H1 (cell line): ENCODE data around the gene UGT1A6. TPM values are rescaled to one million over a fixed set of nuclear protein-coding genes. Genes with fewer than 3 reads are reported as not detected.

ENCODE experiments used
- CTCF ChIA-PET: fragments of 300-600 bp; sonication (Branson Sonifier 250); formaldehyde crosslinking; loops from one replicate; lab custom pipeline; 2021; ENCODE audit not compliant: partially characterized antibody; lab: Charles Lee
- POLR2A ChIA-PET: fragments of 300-600 bp; sonication (Branson Sonifier 250); formaldehyde crosslinking; loops from one replicate; lab custom pipeline; 2021; ENCODE audit warnings: inconsistent platforms; ENCODE audit not compliant: partially characterized antibody; lab: Charles Lee
- DNase-seq, 2 experiments: peaks; one replicate each; pipeline versions ENCODE4 v3.0.0 to v3.0.0-alpha.2; 2010 to 2022; ENCODE audit warnings: low spot score in 2 of 2, low read depth in 1 of 2, mixed read lengths in 1 of 2
- FAIRE-seq: peaks from 2 replicates; lab custom pipeline; 2011; peaks lifted over from hg19 to GRCh38; lab: Jason Lieb, UNC
- H2AFZ ChIP-seq: 2 replicates; pipeline ENCODE4 v1.8.1; 2012; ENCODE audit warnings: low read length, inconsistent platforms
- H2AK5ac ChIP-seq: 2 replicates; pipeline ENCODE4 v1.6.1; 2013; ENCODE audit warnings: low read depth, low read length
- H2BK120ac ChIP-seq: replicated peaks from 2 replicates; pipeline ENCODE3; 2013; ENCODE audit warnings: low read depth, low read length, inconsistent platforms
- H2BK12ac ChIP-seq: 2 replicates; pipeline ENCODE4 v1.6.1; 2013; ENCODE audit warnings: low read depth, low read length
- H2BK15ac ChIP-seq: 2 replicates; pipeline ENCODE4 v1.6.1; 2013; ENCODE audit warnings: low read length
- H2BK20ac ChIP-seq: 2 replicates; pipeline ENCODE4 v1.6.1; 2013; ENCODE audit warnings: low read length
- H2BK5ac ChIP-seq: 2 replicates; pipeline ENCODE4 v1.6.1; 2013; ENCODE audit warnings: low read depth, low read length
- H3K14ac ChIP-seq: 2 replicates; pipeline ENCODE4 v1.6.1; 2013; ENCODE audit warnings: inconsistent platforms; ENCODE audit not compliant: insufficient read length
- H3K18ac ChIP-seq: 2 replicates; pipeline ENCODE4 v1.6.1; 2013; ENCODE audit warnings: low read length; ENCODE audit errors: extremely low read depth
- H3K23ac ChIP-seq: 2 replicates; pipeline ENCODE4 v1.6.1; 2013; ENCODE audit warnings: inconsistent platforms; ENCODE audit not compliant: insufficient read length
- H3K23me2 ChIP-seq: 2 replicates; pipeline ENCODE4 v1.6.1; 2013; ENCODE audit warnings: low read depth, low read length
- H3K27ac ChIP-seq: 2 replicates; pipeline ENCODE4 v1.6.1; 2011; ENCODE audit warnings: low read depth, low read length, inconsistent platforms
- H3K27me3 ChIP-seq, 4 experiments: replicated peaks in 1 of 4; 1 replicate in 1 of 4; 2 replicates in 3 of 4; pipeline versions ENCODE4 v1.6.1 to v1.8.1; 2011 to 2013; ENCODE audit warnings: low read length in 3 of 4, mild to moderate bottlenecking in 3 of 4, inconsistent platforms in 2 of 4, mixed read lengths in 2 of 4, moderate library complexity in 1 of 4; ENCODE audit not compliant: control insufficient read depth in 3 of 4, insufficient read depth in 3 of 4; ENCODE audit errors: extremely low read depth in 1 of 4
- H3K36me3 ChIP-seq, 4 experiments: 2 replicates each; pipeline versions ENCODE4 v1.6.1 to v1.8.1; 2011 to 2013; ENCODE audit warnings: mild to moderate bottlenecking in 4 of 4, low read length in 3 of 4, moderate library complexity in 2 of 4, control low read depth in 1 of 4, inconsistent platforms in 1 of 4; ENCODE audit not compliant: insufficient read depth in 4 of 4, control insufficient read depth in 2 of 4
- H3K4ac ChIP-seq: replicated peaks from 2 replicates; pipeline ENCODE3; 2013; ENCODE audit warnings: low read length, low read depth, mixed read lengths, inconsistent platforms; ENCODE audit not compliant: insufficient read length
- H3K4me1 ChIP-seq, 4 experiments: replicated peaks in 1 of 4; 1 replicate in 1 of 4; 2 replicates in 3 of 4; pipeline versions ENCODE4 v1.6.1 to v1.8.1; 2011 to 2013; ENCODE audit warnings: low read length in 3 of 4, inconsistent platforms in 2 of 4, mixed read lengths in 1 of 4; ENCODE audit not compliant: insufficient read depth in 4 of 4, control insufficient read depth in 3 of 4
- H3K4me2 ChIP-seq, 2 experiments: 2 replicates each; pipeline versions ENCODE4 v1.6.1 to v1.8.1; 2011 to 2013; ENCODE audit warnings: low read depth in 2 of 2, low read length in 2 of 2, control low read depth in 1 of 2, inconsistent platforms in 1 of 2, mild to moderate bottlenecking in 1 of 2; ENCODE audit not compliant: insufficient read depth in 1 of 2
- H3K4me3 ChIP-seq, 4 experiments: fragments of 200-600, 300-600 bp in 1 of 4; sonication (generic), shearing (Covaris generic), sonication (Bioruptor Twin) in 1 of 4; 2 replicates each; pipeline versions ENCODE4 v1.5.1 to v1.8.1; 2011 to 2016; ENCODE audit warnings: low read length in 4 of 4, low read depth in 3 of 4, control low read depth in 2 of 4, inconsistent platforms in 2 of 4, mild to moderate bottlenecking in 2 of 4, mixed read lengths in 1 of 4, moderate library complexity in 1 of 4; ENCODE audit not compliant: insufficient read depth in 2 of 4; ENCODE audit errors: extremely low read depth in 1 of 4
- H3K56ac ChIP-seq: replicated peaks from 2 replicates; pipeline ENCODE3; 2013; ENCODE audit warnings: low read depth, mild to moderate bottlenecking, mixed read lengths, low read length, inconsistent platforms; ENCODE audit not compliant: insufficient read length
- H3K79me1 ChIP-seq: 2 replicates; pipeline ENCODE4 v1.6.1; 2013; ENCODE audit warnings: low read depth, low read length, control low read depth
- H3K79me2 ChIP-seq, 2 experiments: 2 replicates each; pipeline versions ENCODE4 v1.6.1 to v1.8.1; 2012 to 2013; ENCODE audit warnings: low read length in 2 of 2, mild to moderate bottlenecking in 2 of 2, inconsistent platforms in 1 of 2; ENCODE audit not compliant: insufficient read depth in 2 of 2, control insufficient read depth in 1 of 2
- H3K9ac ChIP-seq, 4 experiments: replicated peaks in 1 of 4; 1 replicate in 1 of 4; 2 replicates in 3 of 4; pipeline versions ENCODE4 v1.6.1 to v1.8.1; 2011 to 2013; ENCODE audit warnings: low read depth in 3 of 4, low read length in 3 of 4, control low read depth in 2 of 4, mild to moderate bottlenecking in 2 of 4, moderate library complexity in 2 of 4, inconsistent platforms in 1 of 4; ENCODE audit errors: extremely low read depth in 1 of 4
- H3K9me3 ChIP-seq, 2 experiments: 2 replicates each; pipeline versions ENCODE4 v1.6.1 to v1.8.1; 2012 to 2013; ENCODE audit warnings: mild to moderate bottlenecking in 2 of 2, moderate library complexity in 2 of 2, control low read depth in 1 of 2, inconsistent platforms in 1 of 2, low read depth in 1 of 2, low read length in 1 of 2, mixed read lengths in 1 of 2; ENCODE audit not compliant: insufficient read depth in 2 of 2
- H4K20me1 ChIP-seq, 2 experiments: replicated peaks in 1 of 2; 2 replicates each; pipeline versions ENCODE3 to v1.8.1; 2011 to 2013; ENCODE audit warnings: inconsistent platforms in 2 of 2, low read length in 2 of 2, mild to moderate bottlenecking in 1 of 2; ENCODE audit not compliant: insufficient read depth in 2 of 2, control insufficient read depth in 1 of 2
- H4K5ac ChIP-seq: 2 replicates; pipeline ENCODE4 v1.6.1; 2013; ENCODE audit warnings: low read length, low read depth, mixed read lengths, inconsistent platforms; ENCODE audit not compliant: insufficient read length
- H4K8ac ChIP-seq: 2 replicates; pipeline ENCODE4 v1.8.0; 2013; ENCODE audit warnings: mild to moderate bottlenecking, moderate library complexity, low read length, inconsistent platforms; ENCODE audit not compliant: insufficient read depth; ENCODE audit errors: extremely low read depth
- H4K91ac ChIP-seq: replicated peaks from 2 replicates; pipeline ENCODE3; 2013; ENCODE audit warnings: low read length, mixed read lengths, inconsistent platforms; ENCODE audit not compliant: insufficient read length
- ASH2L ChIP-seq: fragments of 200-600, 300-600 bp; sonication (generic); IDR thresholded peaks from one replicate; pipeline ENCODE4 v1.7.1; 2017; ENCODE audit warnings: low read length
- CREB1 ChIP-seq: IDR thresholded peaks from 2 replicates; pipeline ENCODE4 v1.6.1; 2012; ENCODE audit warnings: inconsistent platforms
- CTBP2 ChIP-seq: IDR thresholded peaks from 2 replicates; pipeline ENCODE4 v1.7.0; 2011; ENCODE audit warnings: borderline replicate concordance, mild to moderate bottlenecking, moderate library complexity, mixed read lengths, low read length; ENCODE audit not compliant: insufficient read depth, insufficient read length
- GABPA ChIP-seq: IDR thresholded peaks from 2 replicates; pipeline ENCODE4 v1.6.1; 2011; ENCODE audit warnings: mild to moderate bottlenecking, low read length, moderate library complexity, borderline replicate concordance; ENCODE audit not compliant: insufficient read depth
- NANOG ChIP-seq: IDR thresholded peaks from 2 replicates; pipeline ENCODE4 v1.6.1; 2011; ENCODE audit warnings: low read length, low read depth, mild to moderate bottlenecking, inconsistent platforms; ENCODE audit not compliant: insufficient read depth, poor library complexity, severe bottlenecking
- SP1 ChIP-seq: IDR thresholded peaks from 2 replicates; pipeline ENCODE4 v1.6.1; 2011; ENCODE audit warnings: low read depth, low read length
- USF2 ChIP-seq: IDR thresholded peaks from 2 replicates; pipeline ENCODE4 v1.6.1; 2011; ENCODE audit warnings: low read length, improper control_type of control experiment
- YY1 ChIP-seq: IDR thresholded peaks from 2 replicates; pipeline ENCODE4 v1.6.1; 2011; ENCODE audit warnings: low read depth, mild to moderate bottlenecking, low read length
- ZNF274 ChIP-seq: IDR thresholded peaks from 2 replicates; pipeline ENCODE4 v1.7.0; 2012; ENCODE audit warnings: low read length, borderline replicate concordance; ENCODE audit errors: extremely low read depth
- WGBS, 2 experiments: shearing (Covaris generic) in 1 of 2; methylation state at CpG; one replicate each; pipeline versions ENCODE4 v1.1.6 to v1.1.7; 2013 to 2015; ENCODE audit warnings: low lambda C conversion rate in 2 of 2, mixed read lengths in 2 of 2, inconsistent platforms in 1 of 2, low coverage in 1 of 2, missing lambda C conversion rate in 1 of 2; ENCODE audit not compliant: insufficient replicate concordance in 2 of 2, insufficient coverage in 1 of 2, insufficient read length in 1 of 2; ENCODE audit errors: extremely low coverage in 1 of 2, missing lambda C conversion rate in 1 of 2; 5-methylcytosine and 5-hydroxymethylcytosine counted together
- long read RNA-seq, 2 experiments: library from RNA in 1 of 2; library from capped mRNA in 1 of 2; stranded (forward); transcript quantifications; one replicate each; pipeline ENCODE4 v2.0.0, GENCODE V29; 2021; ENCODE audit warnings: inconsistent platforms in 1 of 2
- polyA minus RNA-seq, 3 experiments: library from RNA; depleted of rRNA, polyadenylated mRNA; stranded (reverse); fragments of >200 nt; gene quantifications; 1 replicate in 2 of 3; 2 replicates in 1 of 3; pipeline ENCODE4 v1.2.3, GENCODE V29; 2011
- polyA plus RNA-seq, 7 experiments: library from polyadenylated mRNA; depleted of rRNA in 3 of 7; stranded (reverse) in 5 of 7; unstranded in 2 of 7; fragments of >200 nt in 5 of 7; fragments of 200-250 nt in 2 of 7; gene quantifications; 1 replicate in 5 of 7; 2 replicates in 1 of 7; 4 replicates in 1 of 7; pipeline versions ENCODE4 v1.2.1 to v1.2.3, GENCODE V29; 2011 to 2013; ENCODE audit warnings: missing spikeins in 2 of 7, mixed read lengths in 2 of 7
- total RNA-seq: library from RNA; stranded (reverse); fragmentation: NEBNext Ultra II Directional; extraction: Animal tissue kit (Norgen Biotek cat#: 25700); gene quantifications from 2 replicates; pipeline ENCODE4 v1.2.1, GENCODE V29; 2021

UGT1A6 gene
- total RNA-seq (not detected in 2 replicates), polyA plus RNA-seq (2011; rRNA removed) (not detected in 2 replicates), polyA minus RNA-seq (2011; rRNA and poly(A)+ RNA removed) (not detected in 2 replicates)
- polyA plus RNA-seq (2011; cell fraction: cytosol; rRNA removed): not detected
- not detected for polyA plus RNA-seq (2011; cell fraction: nucleus; rRNA removed)
- polyA plus RNA-seq (2012, experiment 1 of 2): not detected in 4 replicates
- polyA plus RNA-seq (2012, experiment 2 of 2): not detected
- not detected for polyA plus RNA-seq (2013, experiment 1 of 2)
- not detected for polyA plus RNA-seq (2013, experiment 2 of 2)
- not detected for polyA minus RNA-seq (2011; cell fraction: cytosol; rRNA and poly(A)+ RNA removed)
- polyA minus RNA-seq (2011; cell fraction: nucleus; rRNA and poly(A)+ RNA removed): 0.50 TPM
- long read RNA-seq, experiment 1: 0 reads
- long read RNA-seq, experiment 2: 0 reads

DNA sequence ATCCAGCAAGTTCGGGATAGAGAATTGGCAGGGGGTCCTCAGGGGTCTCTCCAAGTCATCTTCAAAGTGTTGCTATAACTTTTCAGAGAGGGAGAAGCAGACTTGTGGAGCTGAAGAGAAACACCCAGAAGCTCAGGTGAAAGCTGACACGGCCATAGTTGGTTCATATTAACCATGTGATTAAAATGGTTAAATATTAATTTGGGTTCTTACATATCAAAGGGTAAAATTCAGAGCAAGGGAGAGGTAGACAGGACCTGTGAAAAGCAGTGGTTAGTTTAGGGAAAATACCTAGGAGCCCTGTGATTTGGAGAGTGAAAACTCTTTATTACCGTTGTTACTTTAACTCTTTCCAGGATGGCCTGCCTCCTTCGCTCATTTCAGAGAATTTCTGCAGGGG, at the start of gene UGT1A6:
Gene UGT1A6, plus strand, starts transcription at position 243 of the 400 bp plus-strand sequence. Its CDS starts 115 bp downstream, at position 358.
- Histone ChIP-seq H3K23me2 (peaks cover 2% of the 10 kb centered on the region; the same call in 1 of the 2 replicates), H4K8ac (no peak within 1 kb of the TSS), H3K4me3 (no peak within 1 kb of the TSS), H2AK5ac (no peak within 1 kb of the TSS), H3K27ac (no peak within 1 kb of the TSS), H2BK12ac (no peak within 1 kb of the TSS), H2AFZ (no peak within 1 kb of the TSS), H3K23ac (no peak within 1 kb of the TSS), H3K9ac (no peak within 1 kb of the TSS), H4K20me1 (no peaks in the 10 kb centered on the region), H2BK120ac (no peak within 1 kb of the TSS), H3K4me2 (no peak within 1 kb of the TSS), H4K5ac (no peak within 1 kb of the TSS), H3K79me1 (no peaks in the 10 kb centered on the region), H3K27me3 (no peaks in the 10 kb centered on the region), H4K91ac (no peak within 1 kb of the TSS), H2BK20ac (no peak within 1 kb of the TSS), H2BK15ac (no peak within 1 kb of the TSS), H3K9me3 (peaks cover 0 to 2% of the 10 kb centered on the region in 2 experiments; a peak in 1 of 4 replicates), H3K14ac (no peak within 1 kb of the TSS), H3K18ac (no peak within 1 kb of the TSS), H2BK5ac (no peak within 1 kb of the TSS), H3K56ac (no peak within 1 kb of the TSS), H3K79me2 (no peaks in the 10 kb centered on the region), H3K36me3 (no peaks in the 10 kb centered on the region), H3K4ac (no peak within 1 kb of the TSS), H3K4me1 (peaks cover 0 to 8% (median 2%) of the 10 kb centered on the region in 4 experiments; a peak in 1 of 7 replicates)
- 96% methylated on average over 4 of the region's 4 CpGs; no CpG with 5 or more reads in 1 of the 2 experiments for WGBS, 2 experiments
- DNase-seq (no peak), FAIRE-seq (no peak)
- ChIA-PET POLR2A (no interaction called here), CTCF (interaction anchor here (2.7 kb wide), 1 partner anchor 18 kb away, joined by 19 read pairs; no protein-coding TSS in a partner anchor)
- no peak for TF ChIP-seq ASH2L
- TF ChIP-seq NANOG: no peak
- no peak for TF ChIP-seq USF2
- TF ChIP-seq CTBP2: no peak
- no peak for TF ChIP-seq ZNF274
- TF ChIP-seq GABPA: no peak
- no peak for TF ChIP-seq YY1
- TF ChIP-seq SP1: no peak
- no peak for TF ChIP-seq CREB1
